NCI-H526 treated with DMSO at 0.1 percent for 48 hours (cell line): Measurements from ENCODE around the gene RYR2.
"Not testable (repeated sequence)": the region's sequence is repeated elsewhere in the genome, so short reads cannot be mapped to it uniquely, and the experiment has no call there.

Experiments
- DNase-seq: peaks from one replicate; lab custom pipeline; 2025; lab: John Stamatoyannopoulos, UW

The RYR2 gene

DNA sequence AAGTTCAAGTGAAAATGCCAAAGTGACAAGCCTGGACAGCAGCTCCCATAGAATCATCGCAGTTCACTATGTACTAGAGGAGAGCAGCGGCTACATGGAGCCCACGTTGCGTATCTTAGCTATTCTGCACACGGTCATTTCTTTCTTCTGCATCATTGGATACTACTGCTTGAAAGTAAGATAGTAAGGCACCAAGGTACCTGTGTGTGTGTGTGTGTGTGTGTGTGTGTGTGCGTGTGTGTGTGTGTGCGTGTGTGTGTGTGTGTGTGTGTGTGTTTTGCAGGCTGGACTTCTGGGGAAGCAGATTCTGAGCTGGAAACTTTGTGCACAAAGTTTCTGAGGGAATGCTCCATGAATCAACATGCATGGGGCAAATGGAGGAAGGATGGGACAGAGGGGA, 750.2 kb downstream of the RYR2 start:
- no peak for DNase-seq

DNA sequence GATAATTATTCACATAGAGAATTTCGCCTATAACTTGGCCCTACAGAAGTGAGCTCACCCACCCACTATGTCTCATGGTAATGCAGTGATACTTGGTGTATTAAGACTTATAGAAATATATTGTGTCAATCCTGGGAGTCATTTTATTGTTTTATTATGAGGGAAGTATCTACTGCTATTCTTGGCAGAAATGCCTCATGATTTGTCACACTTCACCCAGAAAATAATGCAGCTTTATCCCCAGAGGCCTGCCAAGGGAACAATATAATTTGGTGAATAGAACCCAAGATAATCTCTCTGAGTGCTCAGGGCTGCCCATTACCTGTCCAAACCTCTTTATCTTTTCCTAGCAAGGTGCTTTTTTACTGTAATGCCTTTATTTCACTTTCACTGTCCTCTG, 750.7 kb downstream of the RYR2 start:
- DNase-seq: no peak

- no peak for DNase-seq
These were observed 752.1 kb downstream of the RYR2 start for GRCh38 chr1:237794071-237794470.

GRCh38 chr1:237795558-237795957, 753.6 kb downstream of the RYR2 start:
- no peak for DNase-seq

GRCh38 chr1:237799762-237800474, 757.9 kb downstream of the RYR2 start:
- DNase-seq: peak; percentile 55

DNA sequence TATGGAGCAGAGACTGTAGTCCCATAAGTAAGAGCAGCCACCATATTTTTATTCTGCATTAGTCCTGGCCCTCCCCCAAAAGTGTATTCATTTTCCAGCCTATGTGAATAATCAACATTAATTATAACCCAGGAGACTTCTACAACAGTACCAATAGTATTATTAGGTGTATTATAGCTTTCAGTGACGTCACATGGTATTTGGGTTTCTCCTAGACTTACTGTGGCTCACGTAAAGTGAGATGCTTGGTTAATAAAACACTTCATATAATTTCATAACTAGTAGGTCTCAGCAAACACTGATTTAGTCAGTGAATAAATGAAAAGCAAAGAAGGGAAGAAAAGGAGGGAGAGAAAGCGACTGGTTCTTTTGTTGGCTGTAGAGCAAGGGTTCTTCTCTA, 762.5 kb downstream of the RYR2 start:
- DNase-seq: no peak

GRCh38 chr1:237809099-237809498, 767.1 kb downstream of the RYR2 start:
- no peak for DNase-seq

DNA sequence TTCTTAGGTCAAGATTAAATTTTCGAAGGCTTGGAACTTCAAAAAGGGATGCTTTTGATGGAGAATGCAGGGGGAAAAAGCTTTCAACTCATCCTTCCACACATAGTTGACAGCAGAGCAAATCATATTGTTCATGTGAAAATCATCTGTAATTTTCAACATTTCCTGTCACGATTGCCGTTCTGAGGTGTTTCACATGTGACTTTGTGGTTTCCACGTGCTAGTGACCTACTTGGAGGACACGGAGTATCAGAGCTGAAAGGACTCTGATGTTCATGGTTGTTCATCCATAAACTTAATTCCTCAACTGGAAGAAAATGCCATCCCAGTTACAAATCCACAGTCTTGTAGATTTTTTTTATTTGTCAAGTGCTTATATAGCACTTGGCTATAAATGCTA, 769.6 kb downstream of the RYR2 start:
- DNase-seq: no peak

DNA sequence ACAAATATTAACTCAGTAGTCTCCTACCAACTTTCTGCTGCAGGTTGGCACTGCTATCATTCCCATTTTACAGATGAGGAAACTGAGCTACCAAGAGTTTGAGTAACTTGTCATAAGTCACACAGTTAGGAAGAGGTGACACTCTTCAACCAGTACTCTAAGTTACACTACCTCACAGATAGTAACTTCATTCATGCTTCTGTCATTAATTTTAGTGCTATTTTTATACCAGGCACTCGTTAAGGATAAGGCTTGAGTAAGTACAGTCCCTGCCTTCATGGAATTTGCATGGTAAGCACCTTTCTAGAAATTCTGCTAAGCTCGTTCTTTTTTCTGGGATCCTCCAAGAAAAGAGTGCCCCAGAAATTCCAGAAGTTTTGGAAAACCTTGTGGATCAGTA, 770.1 kb downstream of the RYR2 start:
- DNase-seq: no peak

- no peak for DNase-seq
These were observed 772.4 kb downstream of the RYR2 start for GRCh38 chr1:237814319-237814924.

- DNase-seq: no peak
These were observed 775.3 kb downstream of the RYR2 start for GRCh38 chr1:237817277-237817676.

- DNase-seq: not testable (repeated sequence)
These were observed 778.6 kb downstream of the RYR2 start for GRCh38 chr1:237820634-237821033.

DNA sequence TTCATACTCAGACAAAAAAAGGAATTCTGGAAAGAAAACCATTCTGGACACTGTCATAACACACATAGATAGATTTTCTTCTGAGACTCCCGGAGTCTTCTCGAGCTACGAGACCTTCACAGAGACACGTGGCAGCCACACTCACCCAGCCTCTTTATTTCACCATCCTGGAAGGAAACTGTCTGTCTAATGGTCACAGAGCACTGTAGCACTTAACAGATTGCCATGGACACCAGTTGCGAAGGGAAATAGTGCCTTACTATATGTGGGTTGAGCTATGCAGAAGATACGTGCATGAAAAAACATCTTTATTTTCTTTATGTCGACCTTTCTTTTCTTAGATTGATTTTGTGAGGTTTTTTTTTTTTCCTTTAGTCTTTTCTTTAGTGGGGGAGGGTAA, 790.9 kb downstream of the RYR2 start:
- DNase-seq: no peak

DNA sequence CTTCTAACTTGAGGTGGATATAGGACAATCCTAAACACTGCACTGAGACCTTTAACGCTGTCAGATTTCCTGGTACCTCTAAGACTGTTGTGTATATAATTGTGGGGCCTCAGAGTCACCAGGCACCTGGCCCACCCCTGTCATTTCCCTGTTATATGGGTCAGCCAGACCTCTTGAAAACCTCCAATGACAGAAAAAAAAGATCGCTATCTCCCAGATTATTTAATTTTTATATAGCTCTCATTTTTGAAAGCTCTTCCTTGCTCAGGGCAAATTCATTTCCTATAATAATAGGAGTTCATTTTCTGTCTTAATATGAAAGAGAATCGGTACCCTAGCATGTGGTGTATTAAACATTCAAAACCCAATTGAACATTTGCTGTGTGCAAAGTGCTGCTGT, 792.1 kb downstream of the RYR2 start:
- no peak for DNase-seq

DNA sequence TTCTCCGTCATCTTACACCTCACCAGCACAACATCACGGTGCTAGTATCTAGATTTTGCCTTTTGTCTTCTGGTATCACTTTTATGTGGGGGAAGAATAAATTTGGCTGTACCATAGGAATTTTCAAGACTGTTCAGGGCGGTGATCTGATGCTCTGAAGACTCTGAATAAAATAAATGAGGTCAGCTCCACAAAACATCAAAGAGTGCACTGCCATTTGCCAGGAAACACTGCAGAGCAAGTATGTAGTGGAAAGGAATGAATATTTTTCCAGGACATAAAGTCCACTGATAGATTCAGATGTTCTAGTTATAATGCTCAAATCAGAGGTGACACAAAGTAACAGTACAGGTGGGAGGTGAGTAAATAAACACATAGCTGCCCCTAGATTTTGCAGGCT, 792.5 kb downstream of the RYR2 start:
- DNase-seq: no peak

DNA sequence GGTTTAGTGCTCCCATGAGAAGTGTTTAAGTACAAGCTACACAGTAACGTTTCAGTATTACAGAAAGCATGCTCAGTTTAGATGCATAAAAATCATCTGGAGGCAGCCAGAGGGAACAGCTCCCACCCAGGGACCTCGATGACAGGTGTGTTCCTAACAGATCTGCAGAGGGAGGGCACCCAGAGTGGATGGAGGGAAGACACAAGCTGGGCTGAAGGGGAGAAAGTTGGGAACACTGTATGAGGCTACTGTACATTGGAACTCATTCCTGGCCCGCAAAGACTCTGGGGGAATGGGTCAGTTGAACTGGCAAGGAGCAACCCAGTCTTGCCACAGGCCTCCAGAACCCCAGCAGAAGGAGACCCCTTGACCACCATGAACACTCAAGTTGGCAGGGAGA, 796.3 kb downstream of the RYR2 start:
- no peak for DNase-seq

GRCh38 chr1:237838904-237839534, 797.0 kb downstream of the RYR2 start:
- no peak for DNase-seq

GRCh38 chr1:237841485-237841884, 799.5 kb downstream of the RYR2 start:
- no peak for DNase-seq

GRCh38 chr1:237843516-237843915, 801.5 kb downstream of the RYR2 start:
- not testable (repeated sequence) for DNase-seq

- DNase-seq: peak; percentile 20
These were observed 809.3 kb downstream of the RYR2 start for GRCh38 chr1:237851210-237851845.

GRCh38 chr1:237852342-237852741, 810.4 kb downstream of the RYR2 start:
- DNase-seq: no peak

GRCh38 chr1:237857455-237857854, 815.5 kb downstream of the RYR2 start:
- DNase-seq: no peak

GRCh38 chr1:237858992-237859391, 817.0 kb downstream of the RYR2 start:
- DNase-seq: no peak
